HG03378 (cell line): Measurements from ENCODE around the gene SEPTIN5.
"Not testable (repeated sequence)": the region's sequence is repeated elsewhere in the genome, so short reads cannot be mapped to it uniquely, and the experiment has no call there.

Experiments used
- ATAC-seq: cut with Tn5 transposase; IDR thresholded peaks from one replicate; pipeline ENCODE4 v1.9.1; 2021; ENCODE audit warnings: mild to moderate bottlenecking, moderate library complexity; ENCODE audit not compliant: unreplicated experiment

The SEPTIN5 gene

GRCh38 chr22:19719050-19719482, 4.8 kb downstream of the SEPTIN5 start:
- no peak for ATAC-seq

GRCh38 chr22:19719488-19720021, 5.3 kb downstream of the SEPTIN5 start:
- no peak for ATAC-seq

GRCh38 chr22:19720150-19720827, 6.0 kb downstream of the SEPTIN5 start:
- no peak for ATAC-seq

- no peak for ATAC-seq
Observed at GRCh38 chr22:19720999-19721329, 6.7 kb downstream of the SEPTIN5 start.

GRCh38 chr22:19721330-19722177, 7.3 kb downstream of the SEPTIN5 start:
- ATAC-seq = no peak

- ATAC-seq = no peak
Observed at GRCh38 chr22:19722178-19722981, 8.1 kb downstream of the SEPTIN5 start.

- no peak for ATAC-seq
Observed at GRCh38 chr22:19722982-19723231, 8.6 kb downstream of the SEPTIN5 start.

GRCh38 chr22:19723232-19723982, 9.1 kb downstream of the SEPTIN5 start, which contains the start of gene GP1BB:
GP1BB (plus strand) TSS chr22:19723539; CDS start chr22:19723570, 31 bp downstream.
- ATAC-seq = no peak

- ATAC-seq = no peak
Observed at GRCh38 chr22:19723983-19724827, 9.9 kb downstream of the SEPTIN5 start.

GRCh38 chr22:19724927-19725661, 10.8 kb downstream of the SEPTIN5 start:
- no peak for ATAC-seq

GRCh38 chr22:19726064-19726788, 11.9 kb downstream of the SEPTIN5 start:
- not testable (repeated sequence) for ATAC-seq

GRCh38 chr22:19727310-19728150, 13.2 kb downstream of the SEPTIN5 start:
- no peak for ATAC-seq

- no peak for ATAC-seq
Observed at GRCh38 chr22:19728271-19728670, 14.0 kb downstream of the SEPTIN5 start.

- ATAC-seq = no peak
Observed at GRCh38 chr22:19728836-19729235, 14.5 kb downstream of the SEPTIN5 start.

- ATAC-seq = no peak
Observed at GRCh38 chr22:19729507-19729906, 15.2 kb downstream of the SEPTIN5 start.

- no peak for ATAC-seq
Observed at GRCh38 chr22:19730198-19730597, 15.9 kb downstream of the SEPTIN5 start.

- ATAC-seq = no peak
Observed at GRCh38 chr22:19730655-19731360, 16.5 kb downstream of the SEPTIN5 start.
